HCT116 (cell line): ENCODE data around the gene PCCA. TPM values are rescaled to one million over a fixed set of nuclear protein-coding genes. Genes with fewer than 3 reads are reported as not detected.

Source experiments
- ATAC-seq: fragments of 200-7000 bp; cut with Tn5 transposase; 2 replicates; pipeline ENCODE4 v1.9.1; 2020; ENCODE audit warnings: mild to moderate bottlenecking, moderate library complexity
- BruUV-seq: library from RNA; stranded (reverse); fragments of 400-500 nt; replicated peaks from 2 replicates; lab custom pipeline; 2021; lab: Mats Ljungman, UMichigan
- CTCF ChIA-PET: fragments of 300-600 bp; sonication (Branson Sonifier 250); formaldehyde crosslinking; loops from one replicate; lab custom pipeline; 2021; ENCODE audit warnings: antibody characterized with exemption; lab: Charles Lee
- POLR2A ChIA-PET: fragments of 300-600, 350-600 bp; sonication (Branson Sonifier 250); formaldehyde crosslinking; loops from one replicate; lab custom pipeline; 2021; ENCODE audit warnings: antibody characterized with exemption; lab: Charles Lee
- RAD21 ChIA-PET, 2 experiments: fragments of 300-600 bp; sonication (Branson Sonifier 250); formaldehyde crosslinking; loops; one replicate each; lab custom pipeline; 2023; ENCODE audit warnings: low total read pairs in 2 of 2; ENCODE audit not compliant: uncharacterized antibody in 2 of 2, unreplicated experiment in 2 of 2, low non-redundant PET in 1 of 2; lab: Charles Lee
- DNase-seq: peaks from one replicate; pipeline ENCODE4 v3.0.0-alpha.2; 2010; ENCODE audit warnings: low read depth, low spot score
- H2AFZ ChIP-seq: fragments of 200-600 bp; shearing (Covaris generic), sonication (generic); 2 replicates; pipeline ENCODE4 v1.6.1; 2017; ENCODE audit warnings: low read depth, mixed run types, mixed read lengths, antibody characterized with exemption, low read length; ENCODE audit not compliant: poor library complexity, severe bottlenecking
- H3K27ac ChIP-seq: 2 replicates; pipeline ENCODE4 v1.5.1; 2012; ENCODE audit warnings: low read depth, low read length
- H3K27me3 ChIP-seq: fragments of 200-600 bp; sonication (generic); 2 replicates; pipeline ENCODE4 v1.6.1; 2016; ENCODE audit warnings: mixed run types, low read length, mixed read lengths; ENCODE audit not compliant: insufficient read depth
- H3K36me3 ChIP-seq, 2 experiments: fragments of 200-500 bp in 1 of 2; fragments of 200-600 bp in 1 of 2; sonication (Bioruptor generic) in 1 of 2; sonication (generic) in 1 of 2; 2 replicates each; pipeline versions ENCODE4 v1.5.1 to v1.6.1; 2014 to 2016; ENCODE audit warnings: low read length in 2 of 2, inconsistent platforms in 1 of 2, mixed read lengths in 1 of 2, mixed run types in 1 of 2; ENCODE audit not compliant: insufficient read depth in 2 of 2, control insufficient read depth in 1 of 2
- H3K4me1 ChIP-seq, 2 experiments: fragments of 200-600 bp in 1 of 2; sonication (generic) in 1 of 2; 2 replicates each; pipeline versions ENCODE4 v1.5.1 to v1.6.1; 2012 to 2017; ENCODE audit warnings: low read length in 2 of 2, inconsistent platforms in 1 of 2, mild to moderate bottlenecking in 1 of 2, mixed read lengths in 1 of 2, mixed run types in 1 of 2, moderate library complexity in 1 of 2; ENCODE audit not compliant: insufficient read depth in 2 of 2, control insufficient read depth in 1 of 2
- H3K4me2 ChIP-seq: fragments of 200-600 bp; sonication (generic); 2 replicates; pipeline ENCODE4 v1.6.1; 2017; ENCODE audit warnings: mixed run types, low read length, mixed read lengths
- H3K4me3 ChIP-seq, 2 experiments: fragments of 200-600 bp in 1 of 2; sonication (generic) in 1 of 2; replicated peaks in 1 of 2; 2 replicates each; pipeline ENCODE4 v1.5.1; 2011 to 2016; ENCODE audit warnings: low read length in 2 of 2, control low read depth in 1 of 2, low read depth in 1 of 2, mild to moderate bottlenecking in 1 of 2, mixed read lengths in 1 of 2, mixed run types in 1 of 2
- H3K79me2 ChIP-seq: fragments of 200-600 bp; sonication (generic); 2 replicates; pipeline ENCODE4 v1.6.1; 2017; ENCODE audit warnings: mild to moderate bottlenecking, mixed run types, low read length, moderate library complexity, mixed read lengths; ENCODE audit not compliant: insufficient read depth
- H3K9ac ChIP-seq: fragments of 200-600 bp; sonication (generic); 2 replicates; pipeline ENCODE4 v1.6.1; 2016; ENCODE audit warnings: low read length, mixed read lengths
- H3K9me2 ChIP-seq: fragments of 200-600 bp; sonication (generic), shearing (Covaris generic); 2 replicates; pipeline ENCODE4 v1.6.1; 2017; ENCODE audit warnings: mixed run types, mild to moderate bottlenecking, moderate library complexity; ENCODE audit not compliant: insufficient read depth
- H3K9me3 ChIP-seq, 2 experiments: fragments of 200-500 bp in 1 of 2; fragments of 200-600 bp in 1 of 2; sonication (Bioruptor generic) in 1 of 2; sonication (generic) in 1 of 2; 2 replicates each; pipeline ENCODE4 v1.6.1; 2014 to 2017; ENCODE audit warnings: low read length in 2 of 2, mixed read lengths in 2 of 2, inconsistent platforms in 1 of 2, low read depth in 1 of 2, mild to moderate bottlenecking in 1 of 2, mixed run types in 1 of 2, moderate library complexity in 1 of 2; ENCODE audit not compliant: control insufficient read depth in 1 of 2, insufficient read depth in 1 of 2
- H4K20me1 ChIP-seq: fragments of 200-600 bp; sonication (generic), shearing (Covaris generic); 2 replicates; pipeline ENCODE4 v1.6.1; 2017; ENCODE audit warnings: mixed run types, mild to moderate bottlenecking, moderate library complexity; ENCODE audit not compliant: insufficient read depth
- CBX3 ChIP-seq: IDR thresholded peaks from 2 replicates; pipeline ENCODE4 v1.6.1; 2012; ENCODE audit warnings: low read depth
- EGR1 ChIP-seq: IDR thresholded peaks from 2 replicates; pipeline ENCODE4 v1.6.1; 2012; ENCODE audit warnings: low read depth
- ELF1 ChIP-seq: IDR thresholded peaks from 2 replicates; pipeline ENCODE4 v1.6.1; 2012; ENCODE audit warnings: low read depth, borderline replicate concordance
- EZH2phosphoT487 ChIP-seq: fragments of 200-600 bp; IDR thresholded peaks from 2 replicates; pipeline ENCODE4 v1.6.1; 2018; ENCODE audit warnings: antibody characterized with exemption, borderline replicate concordance
- FOSL1 ChIP-seq: IDR thresholded peaks from 2 replicates; pipeline ENCODE4 v1.6.1; 2012; ENCODE audit warnings: low read depth
- JUND ChIP-seq: IDR thresholded peaks from 2 replicates; pipeline ENCODE4 v1.6.1; 2012
- POLR2A ChIP-seq: IDR thresholded peaks from 2 replicates; pipeline ENCODE4 v1.7.0; 2011; ENCODE audit warnings: borderline replicate concordance; ENCODE audit not compliant: insufficient read depth, insufficient read length; ENCODE audit errors: extremely low read depth
- POLR2AphosphoS5 ChIP-seq: IDR thresholded peaks from 2 replicates; pipeline ENCODE4 v1.6.1; 2011; ENCODE audit warnings: mild to moderate bottlenecking, low read depth, low read length, moderate library complexity
- SIN3A ChIP-seq: IDR thresholded peaks from 2 replicates; pipeline ENCODE4 v1.6.1; 2012; ENCODE audit warnings: low read depth
- SP1 ChIP-seq: IDR thresholded peaks from 2 replicates; pipeline ENCODE4 v1.6.1; 2012; ENCODE audit warnings: low read depth
- SRF ChIP-seq: IDR thresholded peaks from 2 replicates; pipeline ENCODE4 v1.6.1; 2012; ENCODE audit warnings: low read depth
- TCF7L2 ChIP-seq: IDR thresholded peaks from 2 replicates; pipeline ENCODE4 v1.7.0; 2011; ENCODE audit warnings: borderline replicate concordance, inconsistent platforms; ENCODE audit not compliant: insufficient read depth, insufficient read length; ENCODE audit errors: extremely low read depth
- YY1 ChIP-seq: IDR thresholded peaks from 2 replicates; pipeline ENCODE4 v1.6.1; 2011; ENCODE audit warnings: low read length, low read depth, moderate library complexity, mild to moderate bottlenecking; ENCODE audit not compliant: insufficient replicate concordance; ENCODE audit errors: extremely low read depth
- intact Hi-C: fragments of 100-400 bp; cut with micrococcal nuclease; formaldehyde crosslinking; loops from 2 replicates; pipeline ENCODE4 v1.10.0; 2022
- total RNA-seq: library from RNA; stranded (reverse); gene quantifications from one replicate; pipeline ENCODE4 v1.2.1, GENCODE V29; 2021; ENCODE audit not compliant: unreplicated experiment
- TF ChIP-seq, protein P1 (sequence below): IDR thresholded peaks from 2 replicates; pipeline ENCODE4 v1.6.1; 2012; ENCODE audit warnings: low read depth
- TF ChIP-seq, protein P2 (sequence below): IDR thresholded peaks from 2 replicates; pipeline ENCODE4 v1.6.1; 2011; ENCODE audit warnings: mild to moderate bottlenecking, low read length, moderate library complexity; ENCODE audit not compliant: insufficient replicate concordance; ENCODE audit errors: extremely low read depth
- TF ChIP-seq, protein P3 (sequence below), 3 experiments: fragments of 200-600 bp in 1 of 3; sonication (generic) in 1 of 3; IDR thresholded peaks in 2 of 3; conservative IDR thresholded peaks in 1 of 3; 2 replicates each; pipeline ENCODE4 v1.5.1; 2012 to 2017; ENCODE audit warnings: low read depth in 2 of 3, low read length in 2 of 3, antibody characterized with exemption in 1 of 3, borderline replicate concordance in 1 of 3, control low read depth in 1 of 3, mild to moderate bottlenecking in 1 of 3, mixed read lengths in 1 of 3, mixed run types in 1 of 3, moderate library complexity in 1 of 3; ENCODE audit not compliant: insufficient read depth in 1 of 3

PCCA gene
- total RNA-seq, 1 experiment from 2014 or later = 23.0 TPM

DNA sequence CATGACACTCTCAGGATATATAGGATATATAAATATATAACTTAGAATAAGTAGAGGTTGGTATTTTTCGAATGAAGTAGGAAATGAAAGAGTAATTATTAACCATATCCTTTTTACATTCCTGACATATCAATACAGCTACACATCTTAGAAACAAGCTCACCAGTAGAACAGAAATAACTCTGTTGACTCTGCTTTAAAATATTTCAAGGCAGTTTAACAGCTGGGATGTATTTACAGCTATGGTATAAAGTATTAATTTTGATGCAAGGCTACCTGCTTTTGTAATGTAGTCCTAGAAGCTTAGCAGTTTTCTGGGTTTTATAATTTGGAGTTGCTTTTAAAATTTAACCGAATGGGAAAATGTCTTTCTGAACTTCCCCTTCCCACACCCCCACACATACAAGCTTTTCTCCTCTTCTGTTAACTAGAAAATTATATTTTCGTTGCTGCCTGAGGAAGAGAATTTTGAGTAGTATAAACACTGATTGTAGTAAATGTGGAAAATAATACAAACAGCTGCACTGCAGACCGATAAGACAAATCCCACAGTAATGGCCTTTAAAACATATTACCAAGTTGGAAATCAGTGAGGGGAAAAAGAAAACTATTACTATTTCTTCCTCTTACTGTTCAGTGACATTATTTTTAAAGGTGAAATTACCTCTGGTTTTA lies 352.0 kb downstream of the PCCA start:
- BruUV-seq = no TSS peak
- H3K27me3 ChIP-seq = no peaks in the 10 kb centered on the region
- DNase-seq (no peak), ATAC-seq (no peak)
- no peak overlapping the region for H3K27ac ChIP-seq
- H3K36me3 ChIP-seq = no peaks in the 10 kb centered on the region
- ChIA-PET RAD21 (no interaction called here), CTCF (no interaction called here), POLR2A (no interaction called here)
- no peak overlapping the region for H2AFZ ChIP-seq
- no peaks in the 10 kb centered on the region for H3K9me3 ChIP-seq
- peaks cover 42 to 57% of the 10 kb centered on the region in 2 experiments for H3K4me1 ChIP-seq
- no peak overlapping the region for H3K4me3 ChIP-seq
- H4K20me1 ChIP-seq = no peaks in the 10 kb centered on the region
- no peaks in the 10 kb centered on the region for H3K79me2 ChIP-seq
- H3K9ac ChIP-seq = 0 out of 2 replicates have a peak overlapping the region, but pooled peaks have one; percentile 0
- H3K9me2 ChIP-seq = no peaks in the 10 kb centered on the region
- intact Hi-C loops = no loop called here
- H3K4me2 ChIP-seq = peak overlapping the region; percentile 34
- TF ChIP-seq POLR2AphosphoS5 = no peak
- no peak for TF ChIP-seq SRF
- no peak for TF ChIP-seq YY1
- TF ChIP-seq, protein P1, sequence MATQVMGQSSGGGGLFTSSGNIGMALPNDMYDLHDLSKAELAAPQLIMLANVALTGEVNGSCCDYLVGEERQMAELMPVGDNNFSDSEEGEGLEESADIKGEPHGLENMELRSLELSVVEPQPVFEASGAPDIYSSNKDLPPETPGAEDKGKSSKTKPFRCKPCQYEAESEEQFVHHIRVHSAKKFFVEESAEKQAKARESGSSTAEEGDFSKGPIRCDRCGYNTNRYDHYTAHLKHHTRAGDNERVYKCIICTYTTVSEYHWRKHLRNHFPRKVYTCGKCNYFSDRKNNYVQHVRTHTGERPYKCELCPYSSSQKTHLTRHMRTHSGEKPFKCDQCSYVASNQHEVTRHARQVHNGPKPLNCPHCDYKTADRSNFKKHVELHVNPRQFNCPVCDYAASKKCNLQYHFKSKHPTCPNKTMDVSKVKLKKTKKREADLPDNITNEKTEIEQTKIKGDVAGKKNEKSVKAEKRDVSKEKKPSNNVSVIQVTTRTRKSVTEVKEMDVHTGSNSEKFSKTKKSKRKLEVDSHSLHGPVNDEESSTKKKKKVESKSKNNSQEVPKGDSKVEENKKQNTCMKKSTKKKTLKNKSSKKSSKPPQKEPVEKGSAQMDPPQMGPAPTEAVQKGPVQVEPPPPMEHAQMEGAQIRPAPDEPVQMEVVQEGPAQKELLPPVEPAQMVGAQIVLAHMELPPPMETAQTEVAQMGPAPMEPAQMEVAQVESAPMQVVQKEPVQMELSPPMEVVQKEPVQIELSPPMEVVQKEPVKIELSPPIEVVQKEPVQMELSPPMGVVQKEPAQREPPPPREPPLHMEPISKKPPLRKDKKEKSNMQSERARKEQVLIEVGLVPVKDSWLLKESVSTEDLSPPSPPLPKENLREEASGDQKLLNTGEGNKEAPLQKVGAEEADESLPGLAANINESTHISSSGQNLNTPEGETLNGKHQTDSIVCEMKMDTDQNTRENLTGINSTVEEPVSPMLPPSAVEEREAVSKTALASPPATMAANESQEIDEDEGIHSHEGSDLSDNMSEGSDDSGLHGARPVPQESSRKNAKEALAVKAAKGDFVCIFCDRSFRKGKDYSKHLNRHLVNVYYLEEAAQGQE = no peak
- 0 out of 2 replicates have a peak, but pooled peaks have one; percentile 15 for TF ChIP-seq SP1
- TF ChIP-seq EZH2phosphoT487 = no peak
- TF ChIP-seq EGR1 = no peak
- TF ChIP-seq FOSL1 = peak; percentile 10; the same call in 1 of the 2 replicates
- no peak for TF ChIP-seq POLR2A
- TF ChIP-seq, protein P2, sequence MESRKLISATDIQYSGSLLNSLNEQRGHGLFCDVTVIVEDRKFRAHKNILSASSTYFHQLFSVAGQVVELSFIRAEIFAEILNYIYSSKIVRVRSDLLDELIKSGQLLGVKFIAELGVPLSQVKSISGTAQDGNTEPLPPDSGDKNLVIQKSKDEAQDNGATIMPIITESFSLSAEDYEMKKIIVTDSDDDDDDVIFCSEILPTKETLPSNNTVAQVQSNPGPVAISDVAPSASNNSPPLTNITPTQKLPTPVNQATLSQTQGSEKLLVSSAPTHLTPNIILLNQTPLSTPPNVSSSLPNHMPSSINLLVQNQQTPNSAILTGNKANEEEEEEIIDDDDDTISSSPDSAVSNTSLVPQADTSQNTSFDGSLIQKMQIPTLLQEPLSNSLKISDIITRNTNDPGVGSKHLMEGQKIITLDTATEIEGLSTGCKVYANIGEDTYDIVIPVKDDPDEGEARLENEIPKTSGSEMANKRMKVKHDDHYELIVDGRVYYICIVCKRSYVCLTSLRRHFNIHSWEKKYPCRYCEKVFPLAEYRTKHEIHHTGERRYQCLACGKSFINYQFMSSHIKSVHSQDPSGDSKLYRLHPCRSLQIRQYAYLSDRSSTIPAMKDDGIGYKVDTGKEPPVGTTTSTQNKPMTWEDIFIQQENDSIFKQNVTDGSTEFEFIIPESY = no peak
- TF ChIP-seq, protein P3, sequence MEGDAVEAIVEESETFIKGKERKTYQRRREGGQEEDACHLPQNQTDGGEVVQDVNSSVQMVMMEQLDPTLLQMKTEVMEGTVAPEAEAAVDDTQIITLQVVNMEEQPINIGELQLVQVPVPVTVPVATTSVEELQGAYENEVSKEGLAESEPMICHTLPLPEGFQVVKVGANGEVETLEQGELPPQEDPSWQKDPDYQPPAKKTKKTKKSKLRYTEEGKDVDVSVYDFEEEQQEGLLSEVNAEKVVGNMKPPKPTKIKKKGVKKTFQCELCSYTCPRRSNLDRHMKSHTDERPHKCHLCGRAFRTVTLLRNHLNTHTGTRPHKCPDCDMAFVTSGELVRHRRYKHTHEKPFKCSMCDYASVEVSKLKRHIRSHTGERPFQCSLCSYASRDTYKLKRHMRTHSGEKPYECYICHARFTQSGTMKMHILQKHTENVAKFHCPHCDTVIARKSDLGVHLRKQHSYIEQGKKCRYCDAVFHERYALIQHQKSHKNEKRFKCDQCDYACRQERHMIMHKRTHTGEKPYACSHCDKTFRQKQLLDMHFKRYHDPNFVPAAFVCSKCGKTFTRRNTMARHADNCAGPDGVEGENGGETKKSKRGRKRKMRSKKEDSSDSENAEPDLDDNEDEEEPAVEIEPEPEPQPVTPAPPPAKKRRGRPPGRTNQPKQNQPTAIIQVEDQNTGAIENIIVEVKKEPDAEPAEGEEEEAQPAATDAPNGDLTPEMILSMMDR (IDR thresholded peaks at IDR 0.05 in 2 of 3, conservative IDR thresholded peaks at IDR 0.05 in 1 of 3; ENCODE audit: borderline replicate concordance in 1 of 3, insufficient read depth in 1 of 3, low read depth in 2 of 3, low read length in 2 of 3) = no peak
- TF ChIP-seq ELF1 = no peak
- no peak for TF ChIP-seq SIN3A
- TF ChIP-seq CBX3 = no peak
- TF ChIP-seq TCF7L2 = no peak
- TF ChIP-seq JUND = no peak
